ENCODE data around the gene ITGA8. TPM values are rescaled to one million over a fixed set of nuclear protein-coding genes. Genes with fewer than 3 reads are reported as not detected.

Gene ITGA8
- total RNA-seq, 1 experiment from 2014 or later: not detected

DNA sequence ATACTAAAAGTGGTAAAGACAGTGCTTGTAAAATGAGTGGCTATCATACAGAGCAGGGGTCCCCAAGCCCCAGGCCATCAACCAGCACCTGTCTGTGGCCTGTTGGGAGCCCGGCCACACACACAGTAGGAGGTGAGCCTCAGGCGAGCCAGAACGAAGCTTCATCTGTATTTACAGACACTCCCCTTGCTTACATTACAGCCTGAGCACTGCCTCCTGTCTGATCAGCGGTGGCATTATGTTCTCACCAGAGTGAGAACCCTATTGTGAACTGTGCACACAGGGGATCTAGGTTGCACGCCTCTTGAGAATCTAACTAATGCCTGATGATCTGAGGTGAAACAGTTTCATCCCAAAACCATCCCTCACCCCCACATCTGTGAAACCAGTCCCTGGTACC, 58.7 kb downstream of the ITGA8 start:
- Histone ChIP-seq H3K4me2 (ENCODE audit: low read depth, low read length, poor library complexity, severe bottlenecking) (no peak overlapping the region), H3K27me3 (ENCODE audit: low read length) (no peaks in the 10 kb centered on the region), H3K4me3 (ENCODE audit: low read length) (no peak overlapping the region), H3K79me2 (ENCODE audit: low read length) (no peaks in the 10 kb centered on the region), H4K20me1 (ENCODE audit: insufficient read depth, low read depth, low read length) (no peaks in the 10 kb centered on the region), H3K27ac (ENCODE audit: low read length) (no peak overlapping the region), H3K9me2 (replicated peaks; ENCODE audit: insufficient read depth, low read length) (no peaks in the 10 kb centered on the region), H3K4me1 (ENCODE audit: low read length) (no peaks in the 10 kb centered on the region), H2AFZ (ENCODE audit: low read length) (no peak overlapping the region), H3K9me3 (ENCODE audit: low read length) (no peaks in the 10 kb centered on the region), H3K36me3 (ENCODE audit: insufficient read depth, low read length) (no peaks in the 10 kb centered on the region), H3K9ac (ENCODE audit: low read length) (no peak overlapping the region)
- no peak for DNase-seq

DNA sequence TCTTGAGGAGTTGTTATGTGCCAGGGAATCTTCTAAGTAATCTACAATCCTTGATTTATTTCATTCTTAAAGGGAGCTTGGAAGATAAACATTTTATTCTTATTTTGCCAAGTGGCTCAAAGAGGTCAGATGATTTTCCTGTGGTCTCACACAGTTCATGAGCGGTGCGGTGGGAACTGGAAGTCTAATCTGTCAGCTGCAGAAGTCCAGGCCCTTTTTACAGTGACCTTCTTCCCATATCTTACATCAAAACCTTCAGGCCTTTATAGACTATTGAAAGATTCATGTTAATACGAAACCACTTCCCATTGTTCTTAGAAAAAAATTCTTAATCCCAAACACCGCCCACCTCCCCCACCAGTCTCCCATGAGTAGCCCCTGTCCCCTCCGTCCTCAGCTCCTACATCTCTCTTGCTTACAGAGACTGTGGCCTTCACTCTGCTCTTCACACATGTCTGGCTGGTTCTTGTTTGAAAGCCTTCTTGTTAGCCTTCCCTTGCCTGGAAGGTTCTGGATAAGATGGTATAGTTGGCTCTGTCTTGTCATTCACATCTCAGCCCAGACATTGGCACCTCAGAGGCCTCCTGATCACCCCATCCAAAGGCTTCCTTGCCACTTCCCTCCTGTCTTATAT, 61.5 kb downstream of the ITGA8 start:
- no peak overlapping the region for H2AFZ ChIP-seq (ENCODE audit: low read length)
- H3K79me2 ChIP-seq (ENCODE audit: low read length): no peaks in the 10 kb centered on the region
- no peaks in the 10 kb centered on the region for H3K4me1 ChIP-seq (ENCODE audit: low read length)
- no peak overlapping the region for H3K27ac ChIP-seq (ENCODE audit: low read length)
- H3K9me3 ChIP-seq (ENCODE audit: low read length): no peaks in the 10 kb centered on the region
- H3K4me2 ChIP-seq (ENCODE audit: low read depth, low read length, poor library complexity, severe bottlenecking): no peak overlapping the region
- H3K36me3 ChIP-seq (ENCODE audit: insufficient read depth, low read length): no peaks in the 10 kb centered on the region
- H4K20me1 ChIP-seq (ENCODE audit: insufficient read depth, low read depth, low read length): no peaks in the 10 kb centered on the region
- H3K9me2 ChIP-seq (replicated peaks; ENCODE audit: insufficient read depth, low read length): no peaks in the 10 kb centered on the region
- no peak overlapping the region for H3K9ac ChIP-seq (ENCODE audit: low read length)
- H3K27me3 ChIP-seq (ENCODE audit: low read length): no peaks in the 10 kb centered on the region
- DNase-seq: no peak
- H3K4me3 ChIP-seq (ENCODE audit: low read length): no peak overlapping the region

DNA sequence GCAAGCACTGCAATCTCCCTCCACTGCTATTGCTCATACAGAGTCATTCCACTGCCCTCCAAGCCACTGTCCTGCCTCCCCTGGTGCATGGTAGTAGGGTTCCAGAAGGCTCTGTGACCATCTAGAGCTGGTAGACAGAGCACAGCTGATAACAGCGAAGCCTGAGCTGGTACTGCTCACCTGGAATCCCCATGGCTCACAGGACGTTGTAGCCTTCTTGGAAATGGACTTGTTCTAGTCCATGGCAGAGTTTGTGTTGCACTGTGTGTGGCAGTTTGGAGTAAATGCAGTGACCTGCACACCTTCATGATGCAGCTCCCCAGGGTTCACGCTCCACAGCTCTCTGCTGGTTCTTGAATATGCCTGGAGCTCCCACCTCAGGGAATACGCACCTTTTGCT, 67.0 kb downstream of the ITGA8 start:
- no peaks in the 10 kb centered on the region for H3K27me3 ChIP-seq (ENCODE audit: low read length)
- no peaks in the 10 kb centered on the region for H3K4me1 ChIP-seq (ENCODE audit: low read length)
- H3K79me2 ChIP-seq (ENCODE audit: low read length): no peaks in the 10 kb centered on the region
- no peaks in the 10 kb centered on the region for H3K9me3 ChIP-seq (ENCODE audit: low read length)
- no peak for DNase-seq
- no peak overlapping the region for H2AFZ ChIP-seq (ENCODE audit: low read length)
- H3K4me3 ChIP-seq (ENCODE audit: low read length): no peak overlapping the region
- no peak overlapping the region for H3K27ac ChIP-seq (ENCODE audit: low read length)
- no peaks in the 10 kb centered on the region for H3K36me3 ChIP-seq (ENCODE audit: insufficient read depth, low read length)
- no peaks in the 10 kb centered on the region for H3K9me2 ChIP-seq (replicated peaks; ENCODE audit: insufficient read depth, low read length)
- no peak overlapping the region for H3K4me2 ChIP-seq (ENCODE audit: low read depth, low read length, poor library complexity, severe bottlenecking)
- H4K20me1 ChIP-seq (ENCODE audit: insufficient read depth, low read depth, low read length): no peaks in the 10 kb centered on the region
- H3K9ac ChIP-seq (ENCODE audit: low read length): no peak overlapping the region

DNA sequence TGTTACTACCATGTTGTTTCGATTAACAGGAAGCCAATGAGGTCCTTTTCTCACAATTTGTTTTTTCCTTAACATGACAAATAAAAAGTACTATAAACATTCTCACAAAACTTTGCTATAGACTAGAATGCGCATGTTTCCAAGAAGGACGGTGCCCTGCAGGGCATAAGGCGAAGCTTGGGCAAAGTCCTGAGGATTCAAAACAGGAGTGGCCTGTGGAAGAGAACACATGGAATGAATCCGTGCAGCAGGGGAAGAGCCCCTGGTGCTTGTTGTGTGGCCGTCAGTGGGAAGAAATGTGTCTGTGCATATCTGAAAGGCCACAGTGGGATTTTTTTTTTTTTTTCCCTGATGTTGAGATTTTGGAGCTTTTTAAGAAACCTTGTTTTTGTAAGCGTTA, 67.6 kb downstream of the ITGA8 start:
- Histone ChIP-seq H3K4me1 (ENCODE audit: low read length) (no peaks in the 10 kb centered on the region), H2AFZ (ENCODE audit: low read length) (no peak overlapping the region), H3K4me2 (ENCODE audit: low read depth, low read length, poor library complexity, severe bottlenecking) (no peak overlapping the region), H3K4me3 (ENCODE audit: low read length) (no peak overlapping the region), H3K9ac (ENCODE audit: low read length) (no peak overlapping the region), H3K27me3 (ENCODE audit: low read length) (no peaks in the 10 kb centered on the region), H3K79me2 (ENCODE audit: low read length) (no peaks in the 10 kb centered on the region), H3K9me2 (replicated peaks; ENCODE audit: insufficient read depth, low read length) (no peaks in the 10 kb centered on the region), H3K27ac (ENCODE audit: low read length) (no peak overlapping the region), H3K9me3 (ENCODE audit: low read length) (no peaks in the 10 kb centered on the region), H3K36me3 (ENCODE audit: insufficient read depth, low read length) (no peaks in the 10 kb centered on the region), H4K20me1 (ENCODE audit: insufficient read depth, low read depth, low read length) (no peaks in the 10 kb centered on the region)
- no peak for DNase-seq

DNA sequence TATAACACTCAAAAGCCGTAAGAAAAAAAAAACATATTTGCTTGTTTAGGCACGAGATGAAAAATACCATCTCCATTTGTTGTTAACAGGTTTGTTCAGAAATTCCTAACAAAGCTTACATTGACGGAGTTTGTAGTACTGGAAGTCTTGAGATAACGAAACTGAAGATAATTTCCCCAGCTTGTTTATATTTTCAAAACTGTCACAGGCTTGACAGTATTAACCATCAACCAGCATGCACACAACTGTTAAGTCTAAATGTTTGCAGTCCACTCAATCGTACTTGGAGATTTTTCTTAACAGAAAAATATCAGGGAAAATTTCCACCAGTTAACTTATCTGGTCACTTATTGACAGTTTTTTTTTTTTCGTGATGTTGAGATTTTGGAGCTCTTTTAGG, 68.5 kb downstream of the ITGA8 start:
- Histone ChIP-seq H4K20me1 (ENCODE audit: insufficient read depth, low read depth, low read length) (no peaks in the 10 kb centered on the region), H3K27me3 (ENCODE audit: low read length) (no peaks in the 10 kb centered on the region), H3K4me2 (ENCODE audit: low read depth, low read length, poor library complexity, severe bottlenecking) (no peak overlapping the region), H3K36me3 (ENCODE audit: insufficient read depth, low read length) (no peaks in the 10 kb centered on the region), H3K9me2 (replicated peaks; ENCODE audit: insufficient read depth, low read length) (no peaks in the 10 kb centered on the region), H3K79me2 (ENCODE audit: low read length) (no peaks in the 10 kb centered on the region), H2AFZ (ENCODE audit: low read length) (no peak overlapping the region), H3K9me3 (ENCODE audit: low read length) (no peaks in the 10 kb centered on the region), H3K9ac (ENCODE audit: low read length) (no peak overlapping the region), H3K27ac (ENCODE audit: low read length) (no peak overlapping the region), H3K4me1 (ENCODE audit: low read length) (no peaks in the 10 kb centered on the region), H3K4me3 (ENCODE audit: low read length) (no peak overlapping the region)
- DNase-seq: no peak

DNA sequence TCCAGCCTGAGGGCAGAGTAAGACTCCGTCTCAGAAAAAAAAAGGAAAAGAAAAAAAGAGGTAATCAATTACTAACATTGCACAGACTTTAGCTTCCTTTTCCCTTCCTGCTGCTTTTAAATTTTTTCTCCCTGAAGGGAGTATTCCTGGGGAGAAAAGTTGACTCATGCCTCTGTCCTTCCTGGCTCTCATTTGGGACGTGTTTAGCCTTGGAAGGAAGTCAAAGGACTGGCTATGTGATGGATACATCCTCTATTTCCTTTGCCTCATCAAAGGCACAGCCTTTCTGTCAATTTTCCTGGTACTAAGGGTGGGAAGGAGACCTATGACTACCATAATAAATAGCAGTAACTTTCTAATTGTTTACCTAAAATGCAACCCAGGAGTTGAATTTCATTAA, 77.6 kb downstream of the ITGA8 start:
- no peak for DNase-seq
- Histone ChIP-seq H3K4me1 (ENCODE audit: low read length) (no peaks in the 10 kb centered on the region), H3K4me3 (ENCODE audit: low read length) (no peak overlapping the region), H3K79me2 (ENCODE audit: low read length) (no peaks in the 10 kb centered on the region), H3K36me3 (ENCODE audit: insufficient read depth, low read length) (no peaks in the 10 kb centered on the region), H3K4me2 (ENCODE audit: low read depth, low read length, poor library complexity, severe bottlenecking) (no peak overlapping the region), H3K27ac (ENCODE audit: low read length) (no peak overlapping the region), H3K9me3 (ENCODE audit: low read length) (no peaks in the 10 kb centered on the region), H3K9ac (ENCODE audit: low read length) (no peak overlapping the region), H3K27me3 (ENCODE audit: low read length) (no peaks in the 10 kb centered on the region), H3K9me2 (replicated peaks; ENCODE audit: insufficient read depth, low read length) (no peaks in the 10 kb centered on the region), H4K20me1 (ENCODE audit: insufficient read depth, low read depth, low read length) (no peaks in the 10 kb centered on the region), H2AFZ (ENCODE audit: low read length) (no peak overlapping the region)

DNA sequence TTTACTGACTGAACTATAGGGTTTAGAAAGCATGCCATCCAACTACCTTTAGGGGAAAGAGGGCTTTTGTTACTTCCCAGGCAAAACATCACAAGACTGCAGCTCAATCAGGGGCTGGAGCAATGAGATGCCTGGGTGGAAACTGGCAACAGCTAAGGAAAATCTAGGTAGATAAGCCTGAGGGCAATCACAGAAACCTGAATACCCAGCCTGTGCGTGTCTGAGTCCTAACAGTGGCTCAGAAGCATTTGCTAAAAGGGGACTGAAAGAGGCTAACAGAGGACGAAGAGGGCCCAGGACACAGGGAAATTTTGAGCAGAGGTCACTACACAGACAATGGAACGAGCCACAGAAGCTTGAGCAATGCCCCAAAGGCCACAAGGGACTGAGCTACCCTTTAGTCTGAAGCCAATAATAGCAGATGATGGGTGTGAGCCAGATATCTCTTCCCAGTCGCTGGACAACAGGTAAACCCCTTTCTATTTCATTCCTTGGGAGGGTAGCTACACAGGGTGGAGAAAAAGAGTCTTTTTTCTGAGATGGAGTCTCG, 79.1 kb downstream of the ITGA8 start:
- H3K27ac ChIP-seq (ENCODE audit: low read length): no peak overlapping the region
- no peak for DNase-seq
- H4K20me1 ChIP-seq (ENCODE audit: insufficient read depth, low read depth, low read length): no peaks in the 10 kb centered on the region
- no peaks in the 10 kb centered on the region for H3K27me3 ChIP-seq (ENCODE audit: low read length)
- H3K4me2 ChIP-seq (ENCODE audit: low read depth, low read length, poor library complexity, severe bottlenecking): no peak overlapping the region
- H3K4me3 ChIP-seq (ENCODE audit: low read length): no peak overlapping the region
- no peaks in the 10 kb centered on the region for H3K36me3 ChIP-seq (ENCODE audit: insufficient read depth, low read length)
- no peaks in the 10 kb centered on the region for H3K9me3 ChIP-seq (ENCODE audit: low read length)
- H3K4me1 ChIP-seq (ENCODE audit: low read length): no peaks in the 10 kb centered on the region
- H3K9ac ChIP-seq (ENCODE audit: low read length): no peak overlapping the region
- no peaks in the 10 kb centered on the region for H3K79me2 ChIP-seq (ENCODE audit: low read length)
- no peaks in the 10 kb centered on the region for H3K9me2 ChIP-seq (replicated peaks; ENCODE audit: insufficient read depth, low read length)
- no peak overlapping the region for H2AFZ ChIP-seq (ENCODE audit: low read length)

DNA sequence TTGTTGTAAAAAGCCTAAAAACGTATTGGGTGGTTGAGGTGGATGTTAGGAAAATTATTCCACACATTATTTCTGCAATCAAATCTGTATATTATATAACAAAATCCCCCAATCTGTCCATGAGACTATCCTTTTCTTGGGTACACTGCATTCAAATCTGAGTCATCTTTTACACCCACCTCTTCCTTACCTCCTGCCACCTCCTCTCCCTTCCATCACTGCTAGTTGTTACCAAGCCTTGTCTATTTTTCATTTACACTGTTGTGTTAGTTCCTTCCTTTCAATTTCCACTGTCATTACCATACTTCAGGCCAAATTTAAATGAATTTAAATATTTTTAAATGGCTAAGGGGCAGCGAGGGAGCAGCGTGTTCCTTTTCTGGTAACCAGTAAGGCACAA, 83.3 kb downstream of the ITGA8 start:
- no peaks in the 10 kb centered on the region for H3K4me1 ChIP-seq (ENCODE audit: low read length)
- no peaks in the 10 kb centered on the region for H3K79me2 ChIP-seq (ENCODE audit: low read length)
- H3K4me3 ChIP-seq (ENCODE audit: low read length): no peak overlapping the region
- no peaks in the 10 kb centered on the region for H4K20me1 ChIP-seq (ENCODE audit: insufficient read depth, low read depth, low read length)
- H3K27ac ChIP-seq (ENCODE audit: low read length): no peak overlapping the region
- no peak overlapping the region for H2AFZ ChIP-seq (ENCODE audit: low read length)
- H3K4me2 ChIP-seq (ENCODE audit: low read depth, low read length, poor library complexity, severe bottlenecking): no peak overlapping the region
- no peak overlapping the region for H3K9ac ChIP-seq (ENCODE audit: low read length)
- no peaks in the 10 kb centered on the region for H3K36me3 ChIP-seq (ENCODE audit: insufficient read depth, low read length)
- no peak for DNase-seq
- no peaks in the 10 kb centered on the region for H3K27me3 ChIP-seq (ENCODE audit: low read length)
- no peaks in the 10 kb centered on the region for H3K9me2 ChIP-seq (replicated peaks; ENCODE audit: insufficient read depth, low read length)
- H3K9me3 ChIP-seq (ENCODE audit: low read length): no peaks in the 10 kb centered on the region
